Measurements from ENCODE around the gene EXOC3. TPM values are rescaled to one million over a fixed set of nuclear protein-coding genes. Genes with fewer than 3 reads are reported as not detected.

EXOC3 gene
- total and polyA plus RNA-seq, 10 of the 15 experiments (the other 5 are each of a cell fraction or from before 2014, with no cell fraction given), result 1.6 to 53.0 (median 27.9) TPM

GRCh38 chr5:463952-464351 is 21.0 kb downstream of the EXOC3 start (continued):
- TF ChIP-seq ZNF384 (IDR thresholded peaks at IDR 0.05; ENCODE audit: borderline replicate concordance, low read depth, low read length) (no peak), STAT1 (conservative IDR thresholded peaks at IDR 0.05) (no peak), CREM (IDR thresholded peaks at IDR 0.05; ENCODE audit: low read depth) (peak; percentile 71; the same call in 1 of the 2 replicates), SMAD5 (IDR thresholded peaks at IDR 0.05; ENCODE audit: low read depth) (no peak), DPF2 (IDR thresholded peaks at IDR 0.05) (no peak), TCF3 (IDR thresholded peaks at IDR 0.05; ENCODE audit: borderline replicate concordance, insufficient read depth, low read depth, low read length) (no peak), MAX (IDR thresholded peaks at IDR 0.05; ENCODE audit: low read depth, low read length) (no peak), POU2F2 (IDR thresholded peaks at IDR 0.05; ENCODE audit: borderline replicate concordance, low read depth, low read length) (peak; percentile 58; the same call in 1 of the 3 replicates), MYB (IDR thresholded peaks at IDR 0.05; ENCODE audit: borderline replicate concordance, low read depth, low read length) (no peak), SREBF1 (IDR thresholded peaks at IDR 0.05; ENCODE audit: low read length) (no peak), ZNF687 (IDR thresholded peaks at IDR 0.05) (0 out of 2 replicates have a peak, but pooled peaks have one; percentile 30), SPI1 (IDR thresholded peaks at IDR 0.05; ENCODE audit: borderline replicate concordance, insufficient read depth, low read depth, low read length) (peak; percentile 85), JUND (IDR thresholded peaks at IDR 0.05; ENCODE audit: low read depth, low read length) (no peak), GABPA (IDR thresholded peaks at IDR 0.05; ENCODE audit: low read depth) (no peak; the same call in 1 of the 2 replicates), ZSCAN29 (IDR thresholded peaks at IDR 0.05) (no peak), ATF2 (IDR thresholded peaks at IDR 0.05; ENCODE audit: low read length) (no peak; the same call in 1 of the 2 replicates), RELA (IDR thresholded peaks at IDR 0.05; ENCODE audit: borderline replicate concordance, partially characterized antibody) (no peak), HCFC1 (IDR thresholded peaks at IDR 0.05; ENCODE audit: low read length) (no peak), YY1 (IDR thresholded peaks at IDR 0.05; ENCODE audit: low read depth, low read length) (no peak), HSF1 (IDR thresholded peaks at IDR 0.05; ENCODE audit: low read depth, low read length) (no peak), NRF1 (conservative IDR thresholded peaks at IDR 0.05; ENCODE audit: low read depth, low read length) (no peak), USF2 (IDR thresholded peaks at IDR 0.05; ENCODE audit: borderline replicate concordance, low read depth, low read length) (no peak), SUPT20H (IDR thresholded peaks at IDR 0.05; ENCODE audit: borderline replicate concordance, control insufficient read depth, low read depth, low read length) (no peak), BHLHE40 (IDR thresholded peaks at IDR 0.05; ENCODE audit: borderline replicate concordance in 1 of 2, low read depth in 2 of 2, low read length in 1 of 2) (peak; percentile 57 to 58), CREB1 (IDR thresholded peaks at IDR 0.05; ENCODE audit: low read depth) (peak; percentile 80; the same call in 1 of the 2 replicates)
